HepG2 (cell line): ENCODE results near the gene PRKCB. TPM values are rescaled to one million over a fixed set of nuclear protein-coding genes. Genes with fewer than 3 reads are reported as not detected.
A peak's percentile ranks its signal among the peaks of the same experiment; 100 is the strongest.

Experiments used
- CBX1 ChIP-seq: IDR thresholded peaks from one replicate; pipeline ENCODE4 v1.6.1; 2016; ENCODE audit warnings: antibody characterized with exemption, low read depth
- CHD4 ChIP-seq: fragments of 200-600 bp; sonication (generic); IDR thresholded peaks from 2 replicates; pipeline ENCODE4 v1.7.0; 2017; ENCODE audit warnings: mild to moderate bottlenecking, low read length, borderline replicate concordance
- EED ChIP-seq: sonication (generic); formaldehyde crosslinking; IDR thresholded peaks from 2 replicates; pipeline ENCODE4 v1.5.0; 2020; ENCODE audit warnings: mild to moderate bottlenecking, missing genetic modification reagents
- ETV5 ChIP-seq: IDR thresholded peaks from 2 replicates; pipeline ENCODE4 v1.6.1; 2018; ENCODE audit warnings: missing biosample characterization, missing genetic modification reagents, inconsistent platforms, borderline replicate concordance
- ETV6 ChIP-seq: sonication (generic); formaldehyde crosslinking; conservative IDR thresholded peaks from 2 replicates; pipeline ENCODE4 v1.4.0; 2020; ENCODE audit warnings: missing genetic modification reagents
- GABPB1 ChIP-seq: IDR thresholded peaks from 2 replicates; pipeline ENCODE4 v1.6.1; 2016; ENCODE audit warnings: mild to moderate bottlenecking, missing genetic modification reagents, moderate library complexity, missing compliant biosample characterization
- IKZF1 ChIP-seq: fragments of 450-650 bp; IDR thresholded peaks from 2 replicates; pipeline ENCODE4 v1.7.1; 2016
- IRF2 ChIP-seq: IDR thresholded peaks from 2 replicates; pipeline ENCODE4 v1.6.1; 2018; ENCODE audit warnings: missing genetic modification reagents, missing compliant biosample characterization
- NR2C2 ChIP-seq: sonication (generic); formaldehyde crosslinking; IDR thresholded peaks from 2 replicates; pipeline ENCODE4 v1.4.0; 2020; ENCODE audit warnings: missing genetic modification reagents, mild to moderate bottlenecking, moderate library complexity, borderline replicate concordance
- PHF21A ChIP-seq: sonication (generic); formaldehyde crosslinking; IDR thresholded peaks from 2 replicates; pipeline ENCODE4 v1.5.0; 2020; ENCODE audit warnings: mild to moderate bottlenecking, missing genetic modification reagents
- PTBP1 ChIP-seq: fragments of 200-400 bp; formaldehyde crosslinking; IDR thresholded peaks from 2 replicates; pipeline ENCODE4 v1.6.1; 2018; ENCODE audit warnings: low read length, low read depth; ENCODE audit not compliant: poor library complexity, severe bottlenecking
- SALL2 ChIP-seq: sonication (generic); formaldehyde crosslinking; IDR thresholded peaks from 2 replicates; pipeline ENCODE4 v1.8.1; 2023; ENCODE audit warnings: mild to moderate bottlenecking, missing genetic modification reagents, inconsistent platforms
- SAP130 ChIP-seq: IDR thresholded peaks from 2 replicates; pipeline ENCODE4 v1.6.1; 2016; ENCODE audit warnings: low read depth
- TMF1 ChIP-seq: sonication (generic); formaldehyde crosslinking; IDR thresholded peaks from 2 replicates; pipeline ENCODE4 v1.8.1; 2022; ENCODE audit warnings: low read depth, missing genetic modification reagents
- ZEB1 ChIP-seq: IDR thresholded peaks from 2 replicates; pipeline ENCODE4 v1.6.1; 2012; ENCODE audit warnings: mild to moderate bottlenecking, low read depth, inconsistent platforms; ENCODE audit not compliant: insufficient replicate concordance
- ZNF180 ChIP-seq: sonication (generic); formaldehyde crosslinking; IDR thresholded peaks from 2 replicates; pipeline ENCODE4 v1.4.0; 2020; ENCODE audit warnings: low read depth, missing genetic modification reagents, borderline replicate concordance
- ZNF326 ChIP-seq: sonication (generic); formaldehyde crosslinking; IDR thresholded peaks from 2 replicates; pipeline ENCODE4 v1.4.0; 2020; ENCODE audit warnings: missing genetic modification reagents, borderline replicate concordance
- ZNF562 ChIP-seq: sonication (generic); formaldehyde crosslinking; IDR thresholded peaks from 2 replicates; pipeline ENCODE4 v1.8.0; 2022; ENCODE audit warnings: missing genetic modification reagents, borderline replicate concordance
- ZNF713 ChIP-seq: sonication (generic); formaldehyde crosslinking; IDR thresholded peaks from 2 replicates; pipeline ENCODE4 v1.4.0; 2020; ENCODE audit warnings: mild to moderate bottlenecking, missing genetic modification reagents
- ZNF879 ChIP-seq: sonication (generic); formaldehyde crosslinking; IDR thresholded peaks from 2 replicates; pipeline ENCODE4 v1.8.1; 2023; ENCODE audit warnings: missing genetic modification reagents
- polyA plus RNA-seq, 8 experiments: library from polyadenylated mRNA; depleted of rRNA in 3 of 8; stranded (reverse) in 7 of 8; unstranded in 1 of 8; fragments of >200 nt; fragmentation: Illumina TruSeq in 4 of 8; extraction: Trizol in 4 of 8; gene quantifications; 2 replicates each; pipeline versions ENCODE4 v1.2.1 to v1.2.3, GENCODE V29; 2011 to 2016; ENCODE audit warnings: low read depth in 4 of 8, missing spikeins in 1 of 8, mixed read lengths in 1 of 8; ENCODE audit not compliant: insufficient read depth in 1 of 8
- total RNA-seq, 5 experiments: library from RNA; depleted of rRNA; stranded (reverse); fragments of >200 nt; fragmentation: Illumina TruSeq; extraction: Trizol; gene quantifications; 2 replicates each; pipeline ENCODE4 v1.2.3, GENCODE V29; 2016; ENCODE audit warnings: low read depth in 1 of 5
- TF ChIP-seq, protein P1 (sequence below): sonication (generic); formaldehyde crosslinking; IDR thresholded peaks from 2 replicates; pipeline ENCODE4 v1.5.1; 2020; ENCODE audit warnings: missing genetic modification reagents, mild to moderate bottlenecking, borderline replicate concordance
- TF ChIP-seq, protein P2 (sequence below): IDR thresholded peaks from 2 replicates; pipeline ENCODE4 v1.6.1; 2016; ENCODE audit warnings: mild to moderate bottlenecking
- TF ChIP-seq, protein P3 (sequence below): sonication (generic); formaldehyde crosslinking; IDR thresholded peaks from 2 replicates; pipeline ENCODE4 v1.4.0; 2020; ENCODE audit warnings: missing genetic modification reagents, mild to moderate bottlenecking, borderline replicate concordance
- TF ChIP-seq, protein P4 (sequence below): sonication (generic); formaldehyde crosslinking; IDR thresholded peaks from 2 replicates; pipeline ENCODE4 v1.5.0; 2020; ENCODE audit warnings: mild to moderate bottlenecking, missing genetic modification reagents, moderate library complexity
- TF ChIP-seq, protein P5 (sequence below): sonication (generic); formaldehyde crosslinking; IDR thresholded peaks from 2 replicates; pipeline ENCODE4 v1.8.1; 2022; ENCODE audit warnings: mild to moderate bottlenecking, missing genetic modification reagents

Gene PRKCB
- total and polyA plus RNA-seq, 2 of the 13 experiments (the other 11 are each of a cell fraction or from before 2014, with no cell fraction given): 0.01 TPM; not detected in 1

DNA sequence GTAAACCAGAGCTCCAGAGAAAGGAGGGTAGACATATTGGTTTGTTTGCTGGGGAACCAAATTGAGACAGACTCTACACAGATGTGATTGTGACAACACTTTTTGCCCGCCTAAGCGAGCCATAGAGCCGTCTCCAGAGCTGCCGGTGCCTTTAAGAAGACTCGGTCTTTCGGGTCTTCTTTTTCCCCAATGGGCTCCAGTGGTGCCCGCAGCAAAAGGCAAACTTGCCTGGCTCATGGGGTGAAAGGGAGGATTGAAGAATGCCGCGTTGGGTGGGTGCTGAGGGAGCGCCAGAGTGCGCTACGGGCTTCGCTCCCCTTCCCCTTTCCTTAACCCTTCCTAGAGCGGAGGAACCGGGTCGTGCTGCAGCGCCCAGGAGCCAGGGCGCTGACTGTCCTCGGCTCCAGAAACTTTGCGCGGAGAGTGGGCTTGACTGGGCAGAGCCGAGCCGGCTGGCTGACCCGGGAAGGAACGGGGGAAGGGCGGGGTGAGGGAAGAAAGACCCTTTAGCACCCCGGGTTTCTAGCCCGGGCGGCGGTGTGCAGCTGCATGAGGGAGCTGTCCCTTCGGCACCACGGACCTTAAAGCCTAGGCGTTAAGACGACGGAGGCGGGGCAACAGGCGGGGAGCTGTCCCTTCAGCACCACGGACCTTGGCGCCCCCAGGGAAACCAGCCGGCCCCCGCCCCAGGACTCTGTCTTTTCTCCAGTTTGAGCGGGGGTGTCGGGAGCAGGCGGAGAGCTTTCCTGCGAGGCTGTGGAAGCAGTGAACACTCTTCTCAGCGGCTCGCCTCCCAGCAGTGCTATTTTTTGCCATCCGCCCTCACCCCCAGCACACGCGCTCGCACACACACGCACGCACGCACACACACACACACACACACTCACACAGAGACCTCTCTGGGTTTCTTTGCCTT, 419.9 kb downstream of the PRKCB start, which contains the start of gene CACNG3 (continued):
- TF ChIP-seq PTBP1 (no peak), SAP130 (CRISPR knock-in tag) (peak; percentile 41; the same call in 1 of the 2 replicates), TMF1 (CRISPR knock-in tag) (no peak), ZNF879 (CRISPR knock-in tag) (no peak), ETV6 (CRISPR knock-in tag) (0 out of 2 replicates have a peak, but pooled peaks have one; percentile 39), NR2C2 (no peak), ZNF562 (CRISPR knock-in tag) (no peak), SALL2 (CRISPR knock-in tag) (no peak), ETV5 (CRISPR knock-in tag) (no peak), ZNF326 (CRISPR knock-in tag) (no peak), ZNF713 (CRISPR knock-in tag) (no peak), CHD4 (no peak), CBX1 (no peak), IKZF1 (no peak), ZEB1 (no peak), EED (CRISPR knock-in tag) (no peak), IRF2 (CRISPR knock-in tag) (no peak), GABPB1 (no peak), ZNF180 (CRISPR knock-in tag) (no peak), PHF21A (no peak)
- TF ChIP-seq, protein P1, sequence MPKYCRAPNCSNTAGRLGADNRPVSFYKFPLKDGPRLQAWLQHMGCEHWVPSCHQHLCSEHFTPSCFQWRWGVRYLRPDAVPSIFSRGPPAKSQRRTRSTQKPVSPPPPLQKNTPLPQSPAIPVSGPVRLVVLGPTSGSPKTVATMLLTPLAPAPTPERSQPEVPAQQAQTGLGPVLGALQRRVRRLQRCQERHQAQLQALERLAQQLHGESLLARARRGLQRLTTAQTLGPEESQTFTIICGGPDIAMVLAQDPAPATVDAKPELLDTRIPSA (CRISPR knock-in tag): no peak
- TF ChIP-seq, protein P2, sequence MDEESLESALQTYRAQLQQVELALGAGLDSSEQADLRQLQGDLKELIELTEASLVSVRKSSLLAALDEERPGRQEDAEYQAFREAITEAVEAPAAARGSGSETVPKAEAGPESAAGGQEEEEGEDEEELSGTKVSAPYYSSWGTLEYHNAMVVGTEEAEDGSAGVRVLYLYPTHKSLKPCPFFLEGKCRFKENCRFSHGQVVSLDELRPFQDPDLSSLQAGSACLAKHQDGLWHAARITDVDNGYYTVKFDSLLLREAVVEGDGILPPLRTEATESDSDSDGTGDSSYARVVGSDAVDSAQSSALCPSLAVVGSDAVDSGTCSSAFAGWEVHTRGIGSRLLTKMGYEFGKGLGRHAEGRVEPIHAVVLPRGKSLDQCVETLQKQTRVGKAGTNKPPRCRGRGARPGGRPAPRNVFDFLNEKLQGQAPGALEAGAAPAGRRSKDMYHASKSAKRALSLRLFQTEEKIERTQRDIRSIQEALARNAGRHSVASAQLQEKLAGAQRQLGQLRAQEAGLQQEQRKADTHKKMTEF (CRISPR knock-in tag): no peak
- TF ChIP-seq, protein P3, sequence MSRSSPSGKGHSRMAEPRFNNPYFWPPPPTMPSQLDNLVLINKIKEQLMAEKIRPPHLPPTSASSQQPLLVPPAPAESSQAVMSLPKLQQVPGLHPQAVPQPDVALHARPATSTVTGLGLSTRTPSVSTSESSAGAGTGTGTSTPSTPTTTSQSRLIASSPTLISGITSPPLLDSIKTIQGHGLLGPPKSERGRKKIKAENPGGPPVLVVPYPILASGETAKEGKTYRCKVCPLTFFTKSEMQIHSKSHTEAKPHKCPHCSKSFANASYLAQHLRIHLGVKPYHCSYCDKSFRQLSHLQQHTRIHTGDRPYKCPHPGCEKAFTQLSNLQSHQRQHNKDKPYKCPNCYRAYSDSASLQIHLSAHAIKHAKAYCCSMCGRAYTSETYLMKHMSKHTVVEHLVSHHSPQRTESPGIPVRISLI (CRISPR knock-in tag): no peak
- TF ChIP-seq, protein P4, sequence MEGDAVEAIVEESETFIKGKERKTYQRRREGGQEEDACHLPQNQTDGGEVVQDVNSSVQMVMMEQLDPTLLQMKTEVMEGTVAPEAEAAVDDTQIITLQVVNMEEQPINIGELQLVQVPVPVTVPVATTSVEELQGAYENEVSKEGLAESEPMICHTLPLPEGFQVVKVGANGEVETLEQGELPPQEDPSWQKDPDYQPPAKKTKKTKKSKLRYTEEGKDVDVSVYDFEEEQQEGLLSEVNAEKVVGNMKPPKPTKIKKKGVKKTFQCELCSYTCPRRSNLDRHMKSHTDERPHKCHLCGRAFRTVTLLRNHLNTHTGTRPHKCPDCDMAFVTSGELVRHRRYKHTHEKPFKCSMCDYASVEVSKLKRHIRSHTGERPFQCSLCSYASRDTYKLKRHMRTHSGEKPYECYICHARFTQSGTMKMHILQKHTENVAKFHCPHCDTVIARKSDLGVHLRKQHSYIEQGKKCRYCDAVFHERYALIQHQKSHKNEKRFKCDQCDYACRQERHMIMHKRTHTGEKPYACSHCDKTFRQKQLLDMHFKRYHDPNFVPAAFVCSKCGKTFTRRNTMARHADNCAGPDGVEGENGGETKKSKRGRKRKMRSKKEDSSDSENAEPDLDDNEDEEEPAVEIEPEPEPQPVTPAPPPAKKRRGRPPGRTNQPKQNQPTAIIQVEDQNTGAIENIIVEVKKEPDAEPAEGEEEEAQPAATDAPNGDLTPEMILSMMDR (CRISPR knock-in tag): 0 out of 2 replicates have a peak, but pooled peaks have one; percentile 5
- TF ChIP-seq, protein P5, sequence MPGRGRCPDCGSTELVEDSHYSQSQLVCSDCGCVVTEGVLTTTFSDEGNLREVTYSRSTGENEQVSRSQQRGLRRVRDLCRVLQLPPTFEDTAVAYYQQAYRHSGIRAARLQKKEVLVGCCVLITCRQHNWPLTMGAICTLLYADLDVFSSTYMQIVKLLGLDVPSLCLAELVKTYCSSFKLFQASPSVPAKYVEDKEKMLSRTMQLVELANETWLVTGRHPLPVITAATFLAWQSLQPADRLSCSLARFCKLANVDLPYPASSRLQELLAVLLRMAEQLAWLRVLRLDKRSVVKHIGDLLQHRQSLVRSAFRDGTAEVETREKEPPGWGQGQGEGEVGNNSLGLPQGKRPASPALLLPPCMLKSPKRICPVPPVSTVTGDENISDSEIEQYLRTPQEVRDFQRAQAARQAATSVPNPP (CRISPR knock-in tag): no peak
